Thoracic aorta (tissue), 2 donors: ENCODE measurements around the gene ACAP1. TPM values are rescaled to one million over a fixed set of nuclear protein-coding genes. Genes with fewer than 3 reads are reported as not detected.

Source experiments
- ATAC-seq: fragments of 150-250 bp; one replicate; pipeline ENCODE4 v1.8.0; 2017; ENCODE audit warnings: low read depth; ENCODE audit not compliant: insufficient number of reproducible peaks, low FRiP score
- DNase-seq: peaks from one replicate; pipeline ENCODE4 v3.0.0-alpha.2; 2020; ENCODE audit warnings: low spot score
- H3K27ac ChIP-seq, 2 donors: fragments of 200-600 bp; sonication (generic); 1 replicate in 1 of 2; 2 replicates in 1 of 2; pipeline ENCODE4 v1.5.1; 2016; ENCODE audit warnings: mild to moderate bottlenecking in 2 of 2, moderate library complexity in 2 of 2
- H3K27me3 ChIP-seq: fragments of 200-600 bp; sonication (generic); replicated peaks from 2 replicates; pipeline ENCODE4 v1.6.0; 2016; ENCODE audit warnings: mild to moderate bottlenecking; ENCODE audit not compliant: insufficient read depth
- H3K36me3 ChIP-seq: fragments of 200-600 bp; sonication (generic); one replicate; pipeline ENCODE4 v1.5.1; 2016
- H3K4me1 ChIP-seq, 2 donors: fragments of 200-600 bp; sonication (generic); 1 replicate in 1 of 2; 2 replicates in 1 of 2; pipeline versions ENCODE4 v1.5.1 to v1.6.0; 2016; ENCODE audit warnings: low read depth in 2 of 2, mild to moderate bottlenecking in 1 of 2; ENCODE audit not compliant: control insufficient read depth in 1 of 2
- H3K4me3 ChIP-seq: fragments of 200-600 bp; sonication (generic); 2 replicates; pipeline ENCODE4 v1.5.1; 2016; ENCODE audit warnings: mild to moderate bottlenecking
- H3K9me3 ChIP-seq: fragments of 200-600 bp; sonication (generic); 2 replicates; pipeline ENCODE4 v1.5.1; 2016
- CTCF ChIP-seq: fragments of 200-600 bp; sonication (generic); IDR thresholded peaks from one replicate; pipeline ENCODE4 v1.5.1; 2019; ENCODE audit warnings: antibody characterized with exemption
- total RNA-seq, 2 donors: library from RNA; depleted of rRNA; stranded (reverse); fragments of >200 nt; gene quantifications; one replicate each; pipeline versions ENCODE4 v1.1.0 to v1.2.3, GENCODE V29; 2016

The ACAP1 gene
- total RNA-seq, 2 donors from 2014 or later, result 6.8 to 9.9 TPM

GRCh38 chr17:7398612-7399011 lies 62.3 kb downstream of the ACAP1 start:
- no peaks in the 10 kb centered on the region for H3K9me3 ChIP-seq
- DNase-seq (no peak), ATAC-seq (no peak)
- H3K4me1 ChIP-seq, result peaks cover 12% of the 10 kb centered on the region in 2 donors
- no peak overlapping the region for H3K4me3 ChIP-seq
- no peaks in the 10 kb centered on the region for H3K27me3 ChIP-seq
- no peaks in the 10 kb centered on the region for H3K36me3 ChIP-seq
- H3K27ac ChIP-seq, result no peak overlapping the region
- TF ChIP-seq CTCF, result no peak

Other genes with a start within 250 kb of the ACAP1 start
- 1 to 10 TPM; 1.4 to 8.1 TPM for gene ASGR2, start 221.7 kb upstream of the ACAP1 start, total RNA-seq
- gene ASGR1, start 157.2 kb upstream of the ACAP1 start, total RNA-seq, result 1 to 10 TPM; 1.9 to 5.4 TPM
- gene DLG4, start 116.7 kb upstream of the ACAP1 start, total RNA-seq, result 10 to 100 TPM; 14.0 to 14.8 TPM
- gene ACADVL, start 116.6 kb upstream of the ACAP1 start, total RNA-seq, result 100 to 1,000 TPM; 369 to 471 TPM
- gene DVL2, start 102.0 kb upstream of the ACAP1 start, total RNA-seq, result 10 to 100 TPM; 52.8 to 68.5 TPM
- gene PHF23, start 97.1 kb upstream of the ACAP1 start, total RNA-seq, result 10 to 100 TPM; 25.1 to 44.7 TPM
- gene GABARAP, start 94.1 kb upstream of the ACAP1 start, total RNA-seq, result 100 to 1,000 TPM; 187 to 446 TPM
- gene CTDNEP1, start 84.8 kb upstream of the ACAP1 start, total RNA-seq, result 10 to 100 TPM; 51.3 to 51.7 TPM
- gene ELP5, start 84.3 kb upstream of the ACAP1 start, total RNA-seq, result 10 to 100 TPM; 15.8 to 19.0 TPM
- under 1 TPM in 1 of 2 donors, not detected in 1; 0.41 TPM for gene CLDN7, start 74.1 kb upstream of the ACAP1 start, total RNA-seq
- gene SLC2A4, start 54.8 kb upstream of the ACAP1 start, total RNA-seq, result 1 to 10 TPM; 1.2 to 7.7 TPM
- gene YBX2, start 41.9 kb upstream of the ACAP1 start, total RNA-seq, result not detected
- gene EIF5A, start 28.9 kb upstream of the ACAP1 start, total RNA-seq, result 100 to 1,000 TPM; 118 to 130 TPM
- 10 to 100 TPM; 66.5 to 100.0 TPM for gene GPS2, start 21.2 kb upstream of the ACAP1 start, total RNA-seq
- 10 to 100 TPM; 24.4 to 45.3 TPM for gene NEURL4, start 7.2 kb upstream of the ACAP1 start, total RNA-seq
- gene KCTD11, start 15.6 kb downstream of the ACAP1 start, total RNA-seq, result 10 to 100 TPM; 13.3 to 20.2 TPM
- gene TMEM95, start 18.6 kb downstream of the ACAP1 start, total RNA-seq, result not detected
- gene TNK1, start 44.6 kb downstream of the ACAP1 start, total RNA-seq, result 1 to 10 TPM; 3.7 to 4.7 TPM
- 10 to 100 TPM; 31.0 to 49.4 TPM for gene PLSCR3, start 58.0 kb downstream of the ACAP1 start, total RNA-seq
- 10 to 100 TPM; 27.9 to 88.9 TPM for gene TMEM256, start 67.6 kb downstream of the ACAP1 start, total RNA-seq
- 10 to 100 TPM in 1 of 2 donors, 1 to 10 TPM in 1; 9.2 to 20.8 TPM for gene NLGN2, start 71.3 kb downstream of the ACAP1 start, total RNA-seq
- not detected for gene SPEM1, start 83.8 kb downstream of the ACAP1 start, total RNA-seq
- gene SPEM2, start 89.1 kb downstream of the ACAP1 start, total RNA-seq, result not detected
- gene SPEM3, start 92.3 kb downstream of the ACAP1 start, total RNA-seq, result not detected
- 1 to 10 TPM; 7.7 to 9.7 TPM for gene TMEM102, start 98.9 kb downstream of the ACAP1 start, total RNA-seq
- gene FGF11, start 103.0 kb downstream of the ACAP1 start, total RNA-seq, result under 1 TPM in 1 of 2 donors, not detected in 1; 0.68 TPM
- 10 to 100 TPM; 11.6 to 17.6 TPM for gene CHRNB1, start 108.5 kb downstream of the ACAP1 start, total RNA-seq
- gene ZBTB4, start 143.1 kb downstream of the ACAP1 start, total RNA-seq, result 10 to 100 TPM; 56.2 to 72.3 TPM
- not detected for gene SLC35G6, start 144.9 kb downstream of the ACAP1 start, total RNA-seq
- gene POLR2A, start 147.8 kb downstream of the ACAP1 start, total RNA-seq, result 100 to 1,000 TPM in 1 of 2 donors, 10 to 100 TPM in 1; 77.8 to 151 TPM
- 10 to 100 TPM; 54.6 to 98.3 TPM for gene TNFSF12, start 212.5 kb downstream of the ACAP1 start, total RNA-seq
- 10 to 100 TPM; 40.5 to 49.2 TPM for gene TNFSF13, start 222.2 kb downstream of the ACAP1 start, total RNA-seq
- 10 to 100 TPM; 47.0 to 80.7 TPM for gene SENP3, start 225.4 kb downstream of the ACAP1 start, total RNA-seq
- gene CD68, start 243.1 kb downstream of the ACAP1 start, total RNA-seq, result 100 to 1,000 TPM in 1 of 2 donors, 10 to 100 TPM in 1; 70.8 to 133 TPM
- 10 to 100 TPM; 31.1 to 38.9 TPM for gene MPDU1, start 247.3 kb downstream of the ACAP1 start, total RNA-seq